ENCODE results near the gene RBMS1. TPM values are rescaled to one million over a fixed set of nuclear protein-coding genes. Genes with fewer than 3 reads are reported as not detected.

The RBMS1 gene, protein sequence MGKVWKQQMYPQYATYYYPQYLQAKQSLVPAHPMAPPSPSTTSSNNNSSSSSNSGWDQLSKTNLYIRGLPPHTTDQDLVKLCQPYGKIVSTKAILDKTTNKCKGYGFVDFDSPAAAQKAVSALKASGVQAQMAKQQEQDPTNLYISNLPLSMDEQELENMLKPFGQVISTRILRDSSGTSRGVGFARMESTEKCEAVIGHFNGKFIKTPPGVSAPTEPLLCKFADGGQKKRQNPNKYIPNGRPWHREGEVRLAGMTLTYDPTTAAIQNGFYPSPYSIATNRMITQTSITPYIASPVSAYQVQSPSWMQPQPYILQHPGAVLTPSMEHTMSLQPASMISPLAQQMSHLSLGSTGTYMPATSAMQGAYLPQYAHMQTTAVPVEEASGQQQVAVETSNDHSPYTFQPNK
- 10 to 100 TPM; 78.5 to 84.6 TPM for total RNA-seq

GRCh38 chr2:160493227-160494028, at the start of gene RBMS1:
RBMS1 (minus strand) TSS chr2:160493807; CDS start chr2:160493363, 444 bp downstream.

All from melanocyte of skin (primary cell).